Measurements from ENCODE around the gene PIK3IP1.
"Not testable (repeated sequence)": the region's sequence is repeated elsewhere in the genome, so short reads cannot be mapped to it uniquely, and the experiment has no call there.

The PIK3IP1 gene

DNA sequence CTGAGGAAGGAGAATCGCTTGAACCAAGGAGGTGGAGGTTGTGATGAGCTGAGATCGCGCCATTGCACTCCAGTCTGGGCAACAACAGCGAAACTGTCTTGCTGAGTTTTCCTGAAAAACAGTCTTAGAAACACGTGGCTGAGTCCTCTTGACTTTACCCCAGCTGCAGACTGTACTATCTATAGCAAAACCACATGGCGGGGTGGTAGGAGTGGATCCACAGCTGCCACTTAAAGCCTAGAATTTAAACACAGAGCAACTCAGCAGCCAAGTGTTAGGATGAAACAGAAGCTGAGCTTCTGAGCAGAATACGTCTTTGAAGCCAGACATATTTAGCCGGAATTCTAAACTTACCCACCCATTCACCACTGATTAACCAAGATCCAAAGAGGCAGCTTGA lies 39.7 kb upstream of the PIK3IP1 start:
- Histone ChIP-seq H3K27ac (ENCODE audit: low read depth, low read length) (no peak overlapping the region), H3K36me3 (ENCODE audit: control insufficient read depth in 1 of 2, insufficient read depth in 2 of 2, low read length in 2 of 2) (peaks cover 61 to 85% of the 10 kb centered on the region in 2 donors)

DNA sequence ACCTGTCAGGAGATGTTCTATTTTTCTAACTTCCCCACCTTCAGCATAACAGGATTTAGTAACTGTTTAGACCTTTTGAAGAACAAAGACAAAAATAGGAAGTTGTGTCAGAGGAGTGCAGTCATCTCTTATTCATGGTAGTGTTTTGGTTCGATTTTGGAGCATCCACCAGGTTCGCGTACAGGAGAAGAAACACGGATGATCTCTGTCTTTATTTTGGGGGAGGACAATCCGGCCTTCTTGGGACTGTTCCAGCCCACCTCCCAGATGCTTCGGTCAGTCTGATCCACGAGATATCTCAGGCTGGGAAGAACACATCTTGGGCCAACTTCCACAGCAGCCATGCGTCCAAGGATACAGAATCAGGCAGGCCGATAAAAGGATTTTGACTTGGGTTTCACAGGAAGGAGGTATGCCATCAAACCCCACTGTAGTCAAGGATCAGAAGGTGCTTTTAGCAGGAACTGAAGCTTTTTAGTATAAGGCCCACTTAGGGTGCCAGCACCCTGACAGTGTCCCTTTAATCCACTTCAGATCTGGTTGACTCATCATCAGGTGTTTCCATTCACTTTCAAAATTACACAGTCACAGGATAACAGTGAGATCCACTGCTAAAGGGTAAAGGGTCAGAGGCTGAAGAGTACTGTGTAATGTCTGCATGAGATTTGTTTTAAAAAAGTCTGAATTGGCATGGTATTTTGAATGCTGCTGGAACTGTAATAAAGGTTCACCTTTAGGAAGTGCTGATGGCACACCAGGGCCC lies 37.3 kb upstream of the PIK3IP1 start:
- no peaks in the 10 kb centered on the region for H3K9me3 ChIP-seq (ENCODE audit: control insufficient read depth in 1 of 2, low read length in 2 of 2)
- H3K27ac ChIP-seq (ENCODE audit: low read depth, low read length): no peak overlapping the region
- H3K9ac ChIP-seq (ENCODE audit: low read depth in 1 of 2, low read length in 2 of 2): no peak overlapping the region
- peaks cover 60 to 89% of the 10 kb centered on the region in 2 donors for H3K36me3 ChIP-seq (ENCODE audit: control insufficient read depth in 1 of 2, insufficient read depth in 2 of 2, low read length in 2 of 2)
- no peaks in the 10 kb centered on the region for H3K27me3 ChIP-seq (ENCODE audit: control insufficient read depth in 1 of 2, insufficient read depth in 2 of 2, low read length in 2 of 2)
- no peaks in the 10 kb centered on the region for H3K4me1 ChIP-seq (ENCODE audit: control insufficient read depth in 1 of 2, insufficient read depth in 2 of 2, low read length in 2 of 2)
- no peak overlapping the region for H3K4me3 ChIP-seq (ENCODE audit: low read depth in 1 of 2, low read length in 2 of 2)

More for the DNA sequence above, 39.7 kb upstream of the PIK3IP1 start:
- Histone ChIP-seq H3K9me3 (ENCODE audit: control insufficient read depth in 1 of 2, low read length in 2 of 2) (no peaks in the 10 kb centered on the region), H3K9ac (ENCODE audit: low read depth in 1 of 2, low read length in 2 of 2) (no peak overlapping the region), H3K4me1 (ENCODE audit: control insufficient read depth in 1 of 2, insufficient read depth in 2 of 2, low read length in 2 of 2) (peaks cover 0 to 2% of the 10 kb centered on the region in 2 donors), H3K4me3 (ENCODE audit: low read depth in 1 of 2, low read length in 2 of 2) (no peak overlapping the region), H3K27me3 (ENCODE audit: control insufficient read depth in 1 of 2, insufficient read depth in 2 of 2, low read length in 2 of 2) (no peaks in the 10 kb centered on the region)

DNA sequence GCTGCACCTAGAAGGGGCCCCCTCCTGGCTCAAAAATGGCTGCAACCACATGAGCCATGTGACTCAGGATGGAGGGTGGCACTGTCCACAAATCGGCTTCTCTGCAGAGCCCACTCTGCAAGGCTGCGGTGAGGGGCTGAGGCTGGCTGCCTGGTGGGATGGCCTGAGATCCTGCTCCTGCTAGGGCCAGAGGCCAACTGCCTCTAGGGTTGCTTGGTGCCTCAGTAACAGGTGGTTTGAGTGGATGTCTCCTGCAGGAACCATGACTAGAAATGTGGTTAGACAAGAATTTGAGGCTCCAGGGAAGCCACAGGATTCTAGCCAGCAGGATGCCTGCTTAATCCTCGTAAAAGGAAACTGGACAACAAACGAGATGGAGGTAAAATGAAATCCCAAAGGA lies 36.7 kb upstream of the PIK3IP1 start:
- H3K9ac ChIP-seq (ENCODE audit: low read depth in 1 of 2, low read length in 2 of 2): no peak overlapping the region
- H3K9me3 ChIP-seq (ENCODE audit: control insufficient read depth in 1 of 2, low read length in 2 of 2): no peaks in the 10 kb centered on the region
- H3K36me3 ChIP-seq (ENCODE audit: control insufficient read depth in 1 of 2, insufficient read depth in 2 of 2, low read length in 2 of 2): peaks cover 56 to 86% of the 10 kb centered on the region in 2 donors
- H3K4me1 ChIP-seq (ENCODE audit: control insufficient read depth in 1 of 2, insufficient read depth in 2 of 2, low read length in 2 of 2): no peaks in the 10 kb centered on the region
- H3K27ac ChIP-seq (ENCODE audit: low read depth, low read length): no peak overlapping the region
- H3K4me3 ChIP-seq (ENCODE audit: low read depth in 1 of 2, low read length in 2 of 2): no peak overlapping the region
- no peaks in the 10 kb centered on the region for H3K27me3 ChIP-seq (ENCODE audit: control insufficient read depth in 1 of 2, insufficient read depth in 2 of 2, low read length in 2 of 2)

DNA sequence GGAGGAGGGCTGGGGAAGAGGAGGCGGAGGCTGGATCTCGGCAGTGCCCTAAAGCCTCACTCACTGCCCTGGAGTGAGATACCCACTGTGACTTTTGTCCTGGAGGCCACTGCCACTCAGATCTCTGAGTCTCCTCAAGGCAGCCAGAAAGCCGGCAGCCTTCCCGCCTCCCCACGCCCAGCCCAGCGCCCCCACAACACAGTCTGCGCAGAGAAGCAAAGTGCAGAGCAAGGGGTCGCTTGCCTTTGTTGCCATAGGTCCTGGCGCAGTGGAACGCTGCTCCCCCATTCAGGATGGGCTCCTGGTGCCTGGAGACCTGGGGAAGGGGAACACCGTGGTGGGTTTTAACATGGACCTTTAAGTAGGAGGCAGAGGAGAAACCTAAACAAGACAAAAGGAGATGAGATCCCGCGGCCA lies 36.3 kb upstream of the PIK3IP1 start:
- Histone ChIP-seq H3K27ac (ENCODE audit: low read depth, low read length) (no peak overlapping the region), H3K4me3 (ENCODE audit: low read depth in 1 of 2, low read length in 2 of 2) (no peak overlapping the region), H3K27me3 (ENCODE audit: control insufficient read depth in 1 of 2, insufficient read depth in 2 of 2, low read length in 2 of 2) (no peaks in the 10 kb centered on the region), H3K9me3 (ENCODE audit: control insufficient read depth in 1 of 2, low read length in 2 of 2) (no peaks in the 10 kb centered on the region), H3K4me1 (ENCODE audit: control insufficient read depth in 1 of 2, insufficient read depth in 2 of 2, low read length in 2 of 2) (no peaks in the 10 kb centered on the region), H3K9ac (ENCODE audit: low read depth in 1 of 2, low read length in 2 of 2) (no peak overlapping the region), H3K36me3 (ENCODE audit: control insufficient read depth in 1 of 2, insufficient read depth in 2 of 2, low read length in 2 of 2) (peaks cover 53 to 85% of the 10 kb centered on the region in 2 donors)

DNA sequence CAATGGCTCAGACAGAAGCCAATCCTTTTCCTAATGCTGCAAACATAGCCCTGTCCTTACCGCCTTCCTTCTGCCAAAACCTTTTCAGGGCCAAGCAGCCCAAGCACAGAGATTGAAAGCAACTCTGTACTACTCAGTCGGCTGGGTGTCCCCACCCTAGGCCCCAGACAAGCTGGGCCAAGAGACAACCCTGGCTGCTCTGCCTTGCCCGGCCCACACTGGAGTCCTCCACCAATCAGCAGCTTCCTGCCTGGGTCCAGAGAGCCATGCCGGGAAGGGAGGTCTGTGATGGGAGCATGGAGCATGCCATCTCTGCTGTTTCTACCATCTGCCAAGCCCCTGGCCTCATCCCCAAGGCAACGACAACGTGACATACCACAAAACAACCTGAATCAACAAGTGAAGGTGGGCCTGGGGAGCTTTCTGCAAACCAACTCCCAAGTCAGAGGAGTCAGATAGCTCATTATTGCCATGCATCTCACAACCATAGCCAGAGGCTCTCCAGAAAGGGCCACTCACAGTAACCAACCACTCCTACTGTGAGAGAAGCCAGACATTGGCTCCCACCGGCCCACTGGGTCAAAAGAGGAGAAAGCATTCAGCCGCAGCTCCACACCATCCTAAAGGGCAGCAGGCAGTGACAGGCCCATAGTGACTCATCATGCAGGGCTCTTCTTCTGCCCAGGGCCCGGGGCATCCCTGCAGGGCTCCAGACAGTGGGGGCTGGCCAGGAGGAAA lies 35.7 kb upstream of the PIK3IP1 start:
- H3K9me3 ChIP-seq (ENCODE audit: control insufficient read depth in 1 of 2, low read length in 2 of 2): no peaks in the 10 kb centered on the region
- H3K27me3 ChIP-seq (ENCODE audit: control insufficient read depth in 1 of 2, insufficient read depth in 2 of 2, low read length in 2 of 2): no peaks in the 10 kb centered on the region
- H3K4me3 ChIP-seq (ENCODE audit: low read depth in 1 of 2, low read length in 2 of 2): no peak overlapping the region
- H3K4me1 ChIP-seq (ENCODE audit: control insufficient read depth in 1 of 2, insufficient read depth in 2 of 2, low read length in 2 of 2): no peaks in the 10 kb centered on the region
- H3K27ac ChIP-seq (ENCODE audit: low read depth, low read length): no peak overlapping the region
- H3K9ac ChIP-seq (ENCODE audit: low read depth in 1 of 2, low read length in 2 of 2): no peak overlapping the region
- H3K36me3 ChIP-seq (ENCODE audit: control insufficient read depth in 1 of 2, insufficient read depth in 2 of 2, low read length in 2 of 2): peaks cover 50 to 79% of the 10 kb centered on the region in 2 donors

DNA sequence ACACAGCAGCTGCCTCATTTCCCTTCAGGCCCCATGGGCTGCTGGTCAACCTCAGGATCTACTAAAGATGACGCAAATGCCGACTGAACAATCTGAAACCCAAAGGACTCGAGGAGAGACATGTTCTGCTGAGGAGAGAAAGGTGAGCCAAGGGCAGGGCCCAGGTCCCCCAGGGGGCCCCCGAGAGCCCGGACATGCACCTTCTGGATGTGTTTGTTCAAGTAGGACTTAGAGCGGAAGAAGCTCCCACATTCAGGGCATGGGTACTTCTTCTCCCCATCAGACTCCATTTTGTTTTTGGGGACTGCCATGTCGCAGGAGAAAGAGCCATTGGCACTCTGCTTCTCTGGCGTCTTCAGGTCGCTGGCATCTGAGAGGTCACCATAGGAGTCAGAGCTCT lies 34.6 kb upstream of the PIK3IP1 start:
- no peak overlapping the region for H3K27ac ChIP-seq (ENCODE audit: low read depth, low read length)
- peaks cover 39 to 69% of the 10 kb centered on the region in 2 donors for H3K36me3 ChIP-seq (ENCODE audit: control insufficient read depth in 1 of 2, insufficient read depth in 2 of 2, low read length in 2 of 2)
- no peaks in the 10 kb centered on the region for H3K27me3 ChIP-seq (ENCODE audit: control insufficient read depth in 1 of 2, insufficient read depth in 2 of 2, low read length in 2 of 2)
- H3K4me1 ChIP-seq (ENCODE audit: control insufficient read depth in 1 of 2, insufficient read depth in 2 of 2, low read length in 2 of 2): no peaks in the 10 kb centered on the region
- H3K9ac ChIP-seq (ENCODE audit: low read depth in 1 of 2, low read length in 2 of 2): no peak overlapping the region
- H3K4me3 ChIP-seq (ENCODE audit: low read depth in 1 of 2, low read length in 2 of 2): no peak overlapping the region
- H3K9me3 ChIP-seq (ENCODE audit: control insufficient read depth in 1 of 2, low read length in 2 of 2): no peaks in the 10 kb centered on the region

DNA sequence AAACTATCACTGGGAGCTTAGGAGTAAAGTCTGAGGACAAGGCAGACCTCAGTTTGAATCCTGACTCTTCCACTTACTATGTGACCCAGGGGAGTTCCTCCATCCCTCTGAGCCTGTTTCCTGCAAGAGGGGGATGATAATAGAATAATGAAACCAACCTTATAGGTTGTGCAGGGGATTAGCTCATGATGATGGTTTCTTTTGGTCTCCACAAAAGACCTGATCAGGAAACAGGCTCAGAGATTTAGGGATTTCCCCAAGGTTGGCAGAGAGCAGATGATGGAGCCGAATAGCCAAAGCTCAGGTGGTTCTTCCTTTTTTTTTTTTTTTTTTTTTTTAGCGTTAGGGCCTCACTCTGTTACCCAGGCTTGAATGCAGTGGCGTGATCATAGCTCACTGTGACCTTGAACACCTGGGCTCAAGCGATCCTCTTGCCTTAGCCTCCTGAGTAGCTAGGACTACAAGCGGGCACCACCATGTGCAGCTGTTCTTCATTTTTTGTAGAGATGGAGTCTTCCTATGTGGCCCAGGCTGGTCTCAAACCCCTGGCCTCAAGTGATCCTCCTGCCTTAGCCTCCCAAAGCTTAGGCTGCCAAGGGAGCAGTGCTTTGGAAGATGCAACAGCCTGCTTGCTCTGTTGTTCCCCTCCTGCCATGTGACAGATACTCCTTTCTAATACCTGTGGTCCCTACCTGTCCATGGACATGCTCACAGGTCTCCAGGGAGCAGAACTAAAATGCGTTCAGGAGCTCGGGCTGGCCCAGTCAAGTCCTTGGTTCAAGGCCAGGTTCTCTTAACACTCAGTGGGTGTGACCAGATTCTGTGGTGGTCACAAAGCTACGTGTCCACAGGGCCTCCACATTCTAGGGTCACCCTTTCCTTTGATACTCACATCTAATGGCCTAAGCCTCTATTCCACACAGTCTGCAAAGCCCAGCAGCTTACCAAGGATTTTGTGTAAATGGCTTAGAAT lies 31.6 kb upstream of the PIK3IP1 start:
- Histone ChIP-seq H3K4me3 (ENCODE audit: low read depth in 1 of 2, low read length in 2 of 2) (no peak overlapping the region), H3K36me3 (ENCODE audit: control insufficient read depth in 1 of 2, insufficient read depth in 2 of 2, low read length in 2 of 2) (peaks cover 22 to 44% of the 10 kb centered on the region in 2 donors), H3K27ac (ENCODE audit: low read depth, low read length) (no peak overlapping the region), H3K4me1 (ENCODE audit: control insufficient read depth in 1 of 2, insufficient read depth in 2 of 2, low read length in 2 of 2) (no peaks in the 10 kb centered on the region), H3K9me3 (ENCODE audit: control insufficient read depth in 1 of 2, low read length in 2 of 2) (no peaks in the 10 kb centered on the region), H3K27me3 (ENCODE audit: control insufficient read depth in 1 of 2, insufficient read depth in 2 of 2, low read length in 2 of 2) (no peaks in the 10 kb centered on the region), H3K9ac (ENCODE audit: low read depth in 1 of 2, low read length in 2 of 2) (no peak overlapping the region)

DNA sequence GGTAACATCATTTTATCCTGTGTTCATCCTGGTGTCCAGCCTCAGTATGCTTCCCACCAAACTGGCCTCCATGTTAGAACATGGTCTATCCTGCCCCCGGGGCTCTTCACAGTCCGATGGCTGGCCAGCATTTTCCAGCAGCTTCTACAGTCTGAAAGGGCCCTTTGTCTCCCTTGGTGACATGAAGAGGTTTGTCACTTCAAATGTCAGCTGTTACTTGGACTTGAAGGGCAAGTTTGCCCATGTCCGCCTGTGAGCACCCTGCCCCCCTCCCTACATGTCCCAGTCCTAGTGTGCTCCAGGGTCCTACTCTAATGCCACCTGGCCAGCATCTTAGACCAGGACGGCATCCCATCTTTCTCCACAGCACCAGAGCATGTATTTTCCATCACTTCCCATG lies 29.1 kb upstream of the PIK3IP1 start:
- Histone ChIP-seq H3K36me3 (ENCODE audit: control insufficient read depth in 1 of 2, insufficient read depth in 2 of 2, low read length in 2 of 2) (peaks cover 4 to 20% of the 10 kb centered on the region in 2 donors), H3K27ac (ENCODE audit: low read depth, low read length) (no peak overlapping the region), H3K9me3 (ENCODE audit: control insufficient read depth in 1 of 2, low read length in 2 of 2) (no peaks in the 10 kb centered on the region), H3K4me3 (ENCODE audit: low read depth in 1 of 2, low read length in 2 of 2) (no peak overlapping the region), H3K9ac (ENCODE audit: low read depth in 1 of 2, low read length in 2 of 2) (no peak overlapping the region), H3K4me1 (ENCODE audit: control insufficient read depth in 1 of 2, insufficient read depth in 2 of 2, low read length in 2 of 2) (no peaks in the 10 kb centered on the region), H3K27me3 (ENCODE audit: control insufficient read depth in 1 of 2, insufficient read depth in 2 of 2, low read length in 2 of 2) (no peaks in the 10 kb centered on the region)

DNA sequence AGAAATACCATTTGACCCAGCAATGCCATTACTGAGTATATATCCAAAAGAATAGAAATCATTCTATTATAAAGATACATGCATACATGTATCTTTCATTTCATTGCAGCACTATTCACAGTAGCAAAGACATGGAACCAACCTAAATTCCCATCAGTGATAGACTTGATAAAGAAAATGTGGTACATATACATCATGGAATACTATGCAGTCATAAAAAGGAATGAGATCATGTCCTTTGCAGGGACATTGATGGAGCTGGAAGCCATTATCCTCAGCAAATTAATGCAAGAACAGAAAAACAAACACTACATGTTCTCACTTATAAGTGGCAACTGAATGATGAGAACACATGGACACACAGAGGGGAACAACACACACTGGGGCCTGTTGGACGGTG lies 21.9 kb upstream of the PIK3IP1 start:
- H3K36me3 ChIP-seq (ENCODE audit: control insufficient read depth in 1 of 2, insufficient read depth in 2 of 2, low read length in 2 of 2); H3K27ac ChIP-seq (ENCODE audit: low read depth, low read length); H3K27me3 ChIP-seq (ENCODE audit: control insufficient read depth in 1 of 2, insufficient read depth in 2 of 2, low read length in 2 of 2); H3K9ac ChIP-seq (ENCODE audit: low read depth in 1 of 2, low read length in 2 of 2); H3K4me3 ChIP-seq (ENCODE audit: low read depth in 1 of 2, low read length in 2 of 2); H3K9me3 ChIP-seq (ENCODE audit: control insufficient read depth in 1 of 2, low read length in 2 of 2); H3K4me1 ChIP-seq (ENCODE audit: control insufficient read depth in 1 of 2, insufficient read depth in 2 of 2, low read length in 2 of 2): not testable (repeated sequence)
